GM21515 (cell line): ENCODE measurements around the gene CCM2.

ENCODE experiments used
- ATAC-seq: cut with Tn5 transposase; IDR thresholded peaks from one replicate; pipeline ENCODE4 v1.9.1; 2021; ENCODE audit not compliant: unreplicated experiment

Gene CCM2

DNA sequence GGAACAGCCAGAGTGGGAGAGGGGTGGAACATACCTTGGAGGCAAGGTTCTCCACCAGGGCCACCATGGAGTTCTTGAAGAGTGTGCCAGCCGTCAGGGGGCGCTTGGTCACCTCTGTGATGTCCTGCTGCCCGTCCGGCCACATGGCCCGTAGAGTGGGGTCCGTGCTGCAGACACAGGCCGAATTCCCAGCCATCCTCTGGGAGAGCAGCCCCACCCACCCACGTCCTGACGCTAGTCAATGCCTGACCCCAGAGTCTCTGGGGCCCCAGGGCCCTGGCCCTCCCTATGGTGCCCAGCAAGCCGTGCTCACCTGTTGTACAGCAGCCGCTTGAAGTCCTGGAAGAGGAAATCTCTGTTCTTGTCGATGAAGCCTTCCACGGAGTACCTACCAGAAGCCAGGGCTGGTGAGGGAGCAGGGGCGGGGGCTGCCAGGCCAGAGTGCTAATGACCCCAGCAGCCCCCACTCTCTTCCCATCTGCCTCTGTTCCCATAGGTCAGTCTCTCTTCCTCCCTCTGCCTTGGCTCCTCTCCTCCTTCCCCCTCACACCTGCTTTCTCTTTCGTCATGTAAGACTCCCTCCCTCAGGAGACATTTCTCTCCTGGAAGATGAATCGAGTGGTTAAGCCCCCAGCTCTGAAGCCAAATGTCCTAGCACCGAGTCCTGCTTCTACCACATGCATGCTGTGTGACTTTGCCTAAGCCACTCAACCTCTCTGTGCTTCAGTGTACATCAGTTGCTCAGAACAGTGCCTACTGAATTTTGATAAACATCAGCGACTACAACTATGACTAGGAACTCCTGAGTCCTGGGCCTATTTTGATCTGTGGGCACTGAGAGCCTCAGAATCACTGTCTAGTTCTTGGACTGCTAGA is 32.2 kb upstream of the CCM2 start:
- no peak for ATAC-seq

DNA sequence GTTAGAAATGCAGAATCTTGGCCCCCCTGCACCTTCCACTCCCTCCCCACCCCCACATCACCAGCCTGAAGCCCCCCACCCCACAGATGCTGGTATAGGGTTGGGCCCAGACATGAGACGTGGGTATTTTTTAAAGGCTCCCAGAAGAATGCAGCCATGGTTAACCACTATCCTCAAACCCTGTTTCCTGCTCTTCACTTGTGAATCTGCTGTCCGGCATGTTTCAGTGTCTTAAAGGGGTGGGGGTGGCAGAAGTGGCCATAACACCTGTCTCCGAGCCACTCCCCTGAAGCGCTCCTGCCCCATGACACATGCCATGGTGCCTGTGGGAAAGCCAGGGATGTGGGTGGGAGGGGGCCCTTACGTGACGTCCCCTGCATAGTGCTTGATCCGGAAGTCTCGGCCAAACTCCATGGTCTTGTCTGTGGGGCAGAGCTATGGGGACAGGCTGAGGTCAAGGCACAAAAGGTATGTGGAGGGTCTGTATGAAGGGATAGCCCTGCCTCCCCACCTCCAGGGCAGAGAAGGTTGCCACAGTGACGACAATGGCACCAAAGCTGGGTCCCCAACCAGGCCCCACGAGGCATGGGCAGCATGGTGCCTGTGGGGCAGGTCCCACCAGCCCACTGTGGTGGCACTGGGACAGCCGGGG is 30.8 kb upstream of the CCM2 start:
- no peak for ATAC-seq

DNA sequence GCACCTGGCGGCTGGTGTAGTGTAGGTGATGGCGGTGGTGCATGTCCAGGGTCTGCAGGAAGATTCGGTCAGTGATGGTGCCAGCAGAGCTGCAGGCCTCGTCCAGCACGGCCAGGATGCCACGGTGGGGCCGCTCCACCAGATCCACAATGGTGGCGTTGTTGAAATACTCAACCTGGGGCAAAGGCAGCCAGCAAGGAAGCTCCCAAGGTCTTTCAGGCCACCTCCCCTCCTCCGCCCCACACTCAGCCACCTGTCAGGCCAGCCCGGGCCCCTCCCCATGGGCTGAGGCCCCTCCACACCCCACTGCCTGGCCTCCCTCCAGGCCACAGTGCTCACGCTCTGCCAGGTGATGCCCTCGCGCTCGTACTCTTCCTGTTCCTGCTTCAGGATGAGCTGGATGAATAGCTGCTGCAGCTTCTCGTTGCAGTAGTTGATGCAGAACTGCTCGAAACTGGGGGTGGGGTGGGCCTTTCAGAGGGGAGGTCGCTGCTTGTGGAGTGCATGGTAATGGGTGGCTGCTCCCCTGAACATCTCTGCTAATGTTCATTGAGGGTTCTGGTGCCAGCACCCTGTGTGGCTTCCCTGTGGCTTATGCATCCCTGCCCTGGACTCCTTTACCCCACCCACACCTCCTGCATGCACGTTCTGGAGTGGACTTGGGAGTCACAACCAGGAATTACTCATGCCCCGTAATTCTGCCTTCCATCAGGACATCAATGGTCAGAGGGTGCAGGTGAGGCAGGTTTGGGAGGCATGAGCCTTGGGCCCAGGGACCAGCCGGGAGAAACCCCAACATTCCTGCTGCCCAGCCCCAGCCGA is 30.1 kb upstream of the CCM2 start:
- ATAC-seq = no peak

DNA sequence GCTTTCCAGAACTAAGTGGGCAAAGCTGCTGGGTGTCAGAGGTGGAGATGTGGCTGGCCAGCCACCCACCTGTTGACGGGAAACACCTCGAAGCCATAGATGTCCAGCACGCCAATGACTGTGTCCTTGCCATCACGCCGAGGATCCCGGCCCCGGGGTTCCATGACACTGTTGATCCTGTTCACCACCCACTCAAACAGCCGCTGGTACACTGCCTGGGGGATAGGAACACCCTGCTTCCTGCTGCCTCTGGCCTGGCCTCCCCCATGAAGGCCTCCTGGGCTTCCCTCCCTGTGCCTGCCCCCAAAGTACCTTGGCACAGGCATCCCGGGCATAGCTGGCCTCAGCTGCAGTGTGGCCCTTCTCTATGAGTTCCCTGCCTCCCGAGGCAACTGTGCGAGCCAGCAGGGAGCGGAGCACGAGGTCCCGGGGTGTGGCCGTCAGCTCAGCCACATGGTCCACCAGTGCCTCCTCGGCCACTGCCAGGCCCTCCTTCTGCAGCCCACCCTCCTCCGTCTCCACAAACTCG is 29.4 kb upstream of the CCM2 start:
- no peak for ATAC-seq

DNA sequence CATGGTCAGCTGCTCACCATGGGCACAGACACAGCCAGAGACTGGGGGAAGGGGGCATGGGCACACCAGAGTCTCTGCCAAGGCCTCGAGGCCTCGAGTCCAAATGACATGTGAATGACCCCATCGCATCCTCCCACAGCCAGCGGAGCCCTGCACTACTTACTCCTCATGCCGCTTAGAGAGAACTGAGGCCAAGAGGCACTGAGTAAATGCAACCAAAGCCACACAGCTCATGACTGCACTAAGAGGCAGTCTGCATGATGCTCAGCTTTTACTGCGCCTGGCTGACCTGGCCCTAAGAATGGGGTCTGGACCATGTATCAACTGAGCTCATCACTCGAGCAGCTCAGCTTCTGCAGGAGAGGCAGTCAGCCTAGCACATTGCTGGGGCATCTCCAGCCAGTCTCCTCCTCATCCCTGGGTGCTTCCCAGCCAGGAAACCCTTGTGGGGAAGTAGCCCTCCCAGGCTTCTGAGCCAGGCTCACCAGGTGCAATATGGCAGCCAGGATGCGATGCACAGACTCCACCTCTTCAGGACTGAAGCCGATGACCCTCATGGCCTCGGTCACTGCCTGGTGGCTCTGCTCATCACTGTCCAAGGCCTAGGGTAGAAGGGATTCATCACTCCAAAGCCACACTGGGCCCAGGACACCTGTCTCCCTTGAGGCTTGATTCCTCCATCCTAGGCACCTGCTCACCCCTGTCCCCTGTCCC is 28.7 kb upstream of the CCM2 start:
- no peak for ATAC-seq

DNA sequence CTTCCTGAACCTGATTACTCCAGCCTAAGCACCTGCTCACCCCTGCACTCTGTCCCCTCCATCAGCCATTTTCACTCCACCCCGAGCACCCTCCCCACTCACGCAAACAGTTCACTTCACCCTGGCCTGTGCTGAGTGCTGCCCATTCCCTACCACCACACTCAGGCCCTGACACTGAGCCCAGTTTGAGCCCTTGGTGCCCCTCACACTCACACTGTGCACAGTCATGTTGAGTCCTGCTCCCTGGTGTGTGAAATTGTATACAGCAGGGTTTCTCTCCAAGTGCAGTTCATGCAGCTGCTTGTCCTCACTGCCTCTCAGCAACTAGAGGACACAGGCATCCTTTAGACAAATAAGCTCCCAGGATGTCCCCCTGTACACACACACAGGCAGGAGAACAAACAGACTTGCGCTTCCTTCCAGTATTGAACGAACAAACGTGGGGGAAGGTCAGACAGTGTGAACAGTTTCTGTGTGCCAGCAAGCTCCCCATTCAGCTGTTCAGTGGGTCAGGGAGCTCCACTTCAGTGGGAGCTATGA is 28.0 kb upstream of the CCM2 start:
- no peak for ATAC-seq

DNA sequence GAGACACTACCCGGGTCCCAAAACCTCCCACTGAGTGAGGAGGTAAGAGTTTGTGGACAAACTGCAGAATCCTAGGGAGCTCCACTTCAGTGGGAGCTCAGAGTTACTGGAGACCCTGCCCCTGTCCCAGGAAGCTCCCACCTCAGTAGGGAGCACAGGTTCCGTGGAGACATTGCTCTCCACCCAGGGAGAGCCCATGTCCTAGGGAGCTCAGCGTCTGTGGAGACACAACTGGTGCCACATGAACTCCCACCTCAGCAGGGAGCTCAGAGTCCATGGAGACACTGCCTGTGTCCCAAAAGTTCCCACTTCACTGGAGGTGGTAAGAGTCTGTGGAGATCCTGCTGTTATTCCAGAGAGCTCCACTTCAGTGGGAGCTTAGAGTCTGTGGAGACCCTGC is 27.4 kb upstream of the CCM2 start:
- no peak for ATAC-seq

DNA sequence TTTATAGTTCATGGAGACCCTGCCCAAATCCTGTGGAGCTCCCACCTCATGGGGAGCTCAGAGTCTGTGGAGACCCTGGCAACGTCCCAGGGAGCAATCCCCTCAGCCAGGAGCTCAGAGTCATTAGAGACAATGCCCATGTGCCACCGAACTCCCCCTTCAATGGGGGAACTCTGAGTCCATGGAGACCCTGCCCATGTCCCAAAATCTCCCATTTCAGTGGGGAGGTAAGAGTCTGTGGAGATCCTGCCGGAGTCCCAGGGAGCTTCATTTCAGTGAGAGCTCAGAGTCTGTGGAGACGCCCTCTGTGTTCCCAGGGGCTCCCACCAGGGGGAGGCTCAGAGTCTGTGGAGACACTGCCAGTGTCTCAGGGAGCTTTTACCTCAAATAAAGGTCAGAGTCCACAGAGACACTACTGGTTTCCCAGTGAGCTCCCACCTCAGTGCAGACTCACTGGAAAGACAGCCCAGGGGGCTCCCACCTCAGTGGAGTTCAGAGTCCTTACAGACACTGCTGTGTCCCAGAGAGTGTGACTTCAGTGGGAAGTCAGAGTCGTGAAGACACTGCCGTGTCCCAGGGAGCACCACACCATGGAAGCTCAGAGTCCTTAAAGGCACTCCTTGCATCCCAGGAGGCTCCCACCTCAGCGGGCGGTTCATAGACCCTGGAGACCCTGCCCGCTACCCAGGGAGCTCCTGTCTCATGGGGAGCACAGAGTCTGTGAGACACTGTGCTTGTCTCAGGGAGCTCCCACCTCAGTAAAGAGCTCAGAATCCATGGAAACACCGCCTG is 26.2 kb upstream of the CCM2 start:
- ATAC-seq = no peak

DNA sequence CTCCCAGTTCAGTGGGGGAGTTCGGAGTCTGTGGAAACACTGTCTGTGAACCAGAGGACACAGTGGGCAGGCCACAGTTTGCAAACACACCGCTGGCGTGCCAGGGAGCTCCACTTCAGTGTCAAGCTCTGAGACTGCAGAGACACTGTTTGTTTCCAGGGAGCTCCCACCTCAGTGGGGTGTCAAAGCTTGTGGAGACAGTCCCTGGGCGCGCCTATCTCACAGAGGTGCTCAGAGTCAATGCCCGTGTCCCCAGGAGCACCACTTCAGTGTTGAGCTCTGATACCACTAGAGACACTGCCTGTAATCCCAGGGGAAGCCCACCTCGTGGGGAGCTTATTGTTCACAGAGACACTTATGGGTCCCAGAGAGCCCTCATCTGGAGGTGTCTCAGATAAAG is 25.5 kb upstream of the CCM2 start:
- no peak for ATAC-seq

DNA sequence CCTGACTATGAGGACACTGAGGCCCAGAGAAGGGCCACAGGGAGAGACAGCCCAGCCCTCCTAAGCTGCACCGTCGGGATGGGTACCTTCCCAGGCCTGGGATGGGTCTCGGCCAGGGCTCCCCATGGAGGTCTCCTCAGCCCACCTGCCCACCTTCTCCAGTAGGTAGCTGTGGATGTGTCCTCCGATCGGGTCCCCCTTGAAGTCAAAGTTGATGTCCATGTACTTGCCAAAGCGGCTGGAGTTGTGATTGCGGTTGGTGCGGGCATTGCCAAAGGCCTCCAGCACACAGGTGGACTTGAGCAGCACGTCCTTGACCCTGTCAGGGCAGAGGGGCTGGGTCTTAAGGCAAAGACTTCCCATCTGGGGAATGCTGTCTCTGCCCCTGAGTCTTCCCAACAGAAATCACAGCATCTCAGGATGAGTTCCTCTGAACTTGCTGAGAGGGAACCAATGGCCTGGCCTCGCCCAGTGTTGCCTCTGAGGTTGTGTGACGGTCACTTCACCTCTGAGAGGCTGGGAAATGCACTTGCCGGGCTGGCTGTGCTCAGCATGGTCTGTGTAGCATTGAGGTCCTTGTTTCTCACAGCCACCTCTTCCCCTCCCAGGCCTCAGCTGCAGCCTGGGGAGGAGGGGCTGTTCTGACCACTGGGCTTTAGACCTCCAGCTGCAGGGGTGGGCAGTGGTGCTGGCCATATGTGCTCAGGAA is 24.5 kb upstream of the CCM2 start:
- ATAC-seq = no peak

DNA sequence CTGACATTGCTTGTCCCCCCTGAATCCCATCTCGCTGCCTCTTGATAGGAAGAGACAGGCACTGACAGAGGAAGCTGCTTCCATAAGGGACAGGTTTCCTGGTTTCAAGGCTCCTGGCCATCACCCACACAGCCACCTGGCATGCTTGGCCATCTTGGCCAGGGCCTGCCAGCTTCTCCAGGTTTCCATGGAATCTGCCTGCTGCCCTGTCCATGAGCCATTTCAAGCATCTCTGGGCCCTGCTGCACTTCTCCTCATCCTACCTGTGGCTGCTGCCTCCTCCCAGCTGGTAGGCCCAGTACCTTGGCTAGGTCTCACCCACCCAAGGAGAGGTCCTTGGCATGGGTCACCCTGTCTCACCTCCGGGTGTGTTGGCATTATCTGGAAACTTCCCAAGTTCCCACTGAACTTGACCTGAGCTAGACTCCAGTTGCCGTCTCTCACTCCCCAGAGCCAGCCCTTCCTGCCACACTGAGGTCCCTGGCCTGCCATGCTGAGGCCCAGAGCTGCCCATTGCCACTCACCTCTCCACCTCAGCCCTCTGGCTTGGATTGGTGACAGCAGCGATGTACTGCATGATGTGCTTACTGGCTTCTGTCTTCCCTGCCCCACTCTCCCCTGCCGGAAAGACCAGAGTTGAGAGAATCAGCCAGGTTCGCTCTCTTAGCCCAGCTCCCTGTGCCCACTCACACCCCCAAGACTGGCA is 23.8 kb upstream of the CCM2 start:
- ATAC-seq = no peak

DNA sequence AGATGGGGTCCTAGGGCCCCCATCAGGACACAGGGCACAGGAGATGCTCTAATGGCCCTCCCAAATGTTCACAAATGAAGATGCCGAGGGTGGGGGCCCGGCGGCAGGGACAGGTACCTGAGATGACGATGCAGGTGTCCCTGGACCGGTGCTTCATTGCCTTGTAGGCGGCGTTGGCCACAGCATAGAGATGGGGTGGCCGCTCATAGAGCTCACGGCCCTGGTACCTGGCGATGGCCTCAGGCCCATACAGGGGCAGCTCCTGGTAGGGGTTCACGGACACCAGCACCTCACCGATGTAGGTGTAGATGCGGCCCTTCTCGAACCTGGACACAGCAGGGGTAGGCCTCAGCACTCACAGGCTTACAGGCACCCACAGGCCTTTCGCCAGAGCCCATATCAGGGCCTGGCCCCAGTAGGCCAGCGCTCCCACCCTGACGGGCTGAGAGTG is 23.2 kb upstream of the CCM2 start:
- no peak for ATAC-seq

DNA sequence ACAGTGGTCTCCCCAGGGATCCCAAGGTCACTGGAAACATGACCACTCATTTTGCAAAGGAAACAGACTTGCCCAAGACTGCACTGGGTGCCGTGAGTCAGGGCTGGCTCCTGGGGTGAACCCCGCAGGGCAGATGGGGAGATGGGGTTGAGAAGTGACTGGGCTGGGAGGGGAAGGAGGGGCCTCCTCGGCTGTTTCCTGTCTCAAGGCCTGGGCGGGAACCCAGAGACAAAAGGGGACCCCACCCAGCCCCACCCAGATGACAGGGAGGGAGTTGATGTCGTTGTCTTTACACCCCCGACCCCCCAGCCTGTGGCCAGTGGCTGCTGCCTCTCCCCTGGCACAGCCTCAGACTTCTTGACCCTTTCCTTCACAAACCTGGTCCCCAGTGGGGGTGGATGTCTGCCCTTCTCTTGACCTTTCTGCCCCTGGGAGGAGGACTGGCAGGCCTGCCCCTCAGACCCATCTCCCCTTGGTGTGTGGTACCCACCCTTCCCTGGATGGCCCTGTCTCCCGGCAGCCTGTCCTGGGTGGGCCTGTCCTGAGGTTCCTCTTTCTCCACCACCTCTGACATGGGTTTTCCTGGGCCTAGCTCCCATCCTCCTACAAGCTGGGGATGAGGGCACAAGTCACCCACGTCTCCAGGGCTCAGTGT is 22.6 kb upstream of the CCM2 start:
- ATAC-seq = no peak

DNA sequence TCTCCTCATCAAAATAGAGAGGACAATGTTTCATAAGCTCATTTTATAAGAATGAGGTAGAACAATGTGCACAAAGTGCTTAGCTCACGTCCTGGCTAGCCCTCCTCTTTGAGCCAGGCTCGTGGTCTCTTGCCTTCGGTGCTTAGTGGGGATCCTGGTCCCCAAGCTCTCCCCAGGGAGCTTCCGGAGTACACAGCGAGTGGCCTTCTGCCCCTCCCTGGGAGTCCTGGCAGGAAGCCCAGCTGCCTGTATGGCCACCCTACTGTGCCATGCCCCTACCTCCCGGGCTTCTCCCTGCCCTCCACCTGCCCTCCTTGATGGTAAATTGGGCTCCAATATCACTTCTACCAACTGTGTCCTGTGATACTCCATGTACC is 22.1 kb upstream of the CCM2 start:
- no peak for ATAC-seq

DNA sequence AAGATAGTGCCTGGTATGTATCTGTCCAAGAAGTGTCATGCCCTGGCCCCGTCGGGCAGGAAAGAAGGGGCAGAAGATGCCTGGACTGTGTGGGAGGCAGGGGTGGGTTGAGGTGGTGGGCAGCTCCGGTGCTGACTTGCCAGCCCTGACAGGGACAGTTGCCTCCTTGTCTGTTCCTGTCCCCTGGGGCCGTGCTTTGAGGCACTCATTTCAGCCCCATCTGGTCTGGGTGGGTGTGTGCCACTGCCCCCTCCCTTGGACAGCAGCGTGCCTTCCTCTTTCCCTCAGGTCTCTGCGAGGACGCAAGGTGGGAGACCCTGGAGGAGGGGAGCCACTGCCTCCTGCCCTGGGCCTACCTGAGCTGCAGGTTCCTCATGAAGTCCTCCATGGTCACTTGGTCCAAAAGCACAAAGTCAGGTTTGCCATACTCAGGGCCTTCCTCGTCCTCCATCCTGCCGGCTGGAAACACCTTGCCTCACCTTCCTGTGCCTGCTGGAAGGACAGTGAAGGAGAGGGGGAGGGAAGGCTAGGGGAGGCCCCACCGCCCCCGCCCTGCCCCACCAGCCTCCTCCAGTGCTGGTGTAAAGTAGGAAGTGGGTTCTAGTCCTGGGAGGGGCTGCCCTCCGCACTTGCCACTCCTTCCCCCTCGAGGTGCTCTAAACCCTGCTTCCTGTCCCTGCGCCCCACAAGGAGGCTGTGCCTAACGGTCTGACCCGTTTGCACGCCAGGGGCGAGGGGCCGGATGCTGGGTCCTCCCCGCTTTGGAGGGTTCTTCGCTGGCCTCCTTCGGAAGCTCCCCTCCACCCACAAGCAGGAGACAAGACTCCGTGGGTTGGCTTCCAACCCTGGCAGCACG is 21.3 kb upstream of the CCM2 start, which contains the start of gene MYO1G:
Gene MYO1G (minus strand): TSS at position 505 of the 856 bp plus-strand sequence. CDS start 54 bp downstream, at position 451.
- ATAC-seq = peak; percentile 48

DNA sequence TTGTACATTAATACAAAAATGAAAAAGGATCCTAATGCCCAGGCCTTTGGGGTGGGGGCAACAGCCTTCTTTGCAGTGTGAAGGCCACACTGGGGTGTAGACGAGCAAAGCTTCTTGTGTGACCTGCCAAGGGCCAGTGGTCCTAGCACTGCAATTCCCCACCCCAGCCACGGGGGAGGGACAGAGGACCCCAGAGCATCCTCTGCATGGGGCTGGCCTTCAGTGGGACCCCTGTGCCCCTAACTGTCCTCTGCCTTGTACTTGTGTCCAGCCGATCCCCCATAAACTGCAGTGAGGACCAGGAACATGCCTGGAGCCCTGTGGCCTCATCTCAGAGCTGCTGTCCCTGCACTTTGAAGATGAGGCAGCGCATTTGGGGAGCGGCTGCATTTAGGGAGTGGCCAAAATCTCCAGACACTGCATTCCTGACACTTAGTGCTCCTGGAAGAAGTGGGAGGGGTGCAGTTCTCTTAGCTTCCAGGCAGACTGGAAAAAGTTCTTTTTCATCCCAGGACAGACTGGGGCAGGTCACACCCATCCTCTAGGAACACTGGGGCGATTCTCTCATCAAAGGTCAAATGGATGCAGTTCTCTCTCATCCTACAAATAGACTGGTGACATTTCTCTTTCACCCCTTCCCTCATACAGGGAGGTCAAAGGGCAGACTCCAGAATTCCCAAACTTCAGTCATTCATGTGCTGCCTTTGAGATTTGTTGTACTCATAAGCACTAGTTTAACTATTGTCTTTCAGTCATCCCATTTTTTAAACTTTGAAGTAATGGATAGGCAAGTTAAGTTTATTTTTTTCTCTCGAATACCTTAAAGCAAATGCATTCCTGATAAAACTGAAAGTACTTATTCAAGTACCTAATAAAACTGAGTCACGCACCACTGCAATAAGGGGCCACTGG is 20.3 kb upstream of the CCM2 start:
- peak; percentile 5 for ATAC-seq
